Measurements from ENCODE around the gene TP63.

- no peak for TF ChIP-seq CTCF (conservative IDR thresholded peaks at IDR 0.05)
- TF ChIP-seq EZH2 (IDR thresholded peaks at IDR 0.05; ENCODE audit: low read depth) = no peak
These were observed 279.8 kb downstream of the TP63 start for GRCh38 chr3:189911001-189911400.

Measured in PC-9 (cell line).